HepG2 (cell line): Measurements from ENCODE around the gene TBC1D16. TPM values are rescaled to one million over a fixed set of nuclear protein-coding genes. Genes with fewer than 3 reads are reported as not detected.

Source experiments
- ATF1 ChIP-seq: IDR thresholded peaks from 2 replicates; pipeline ENCODE4 v1.6.1; 2016; ENCODE audit warnings: mild to moderate bottlenecking, control low read depth
- ATF6 ChIP-seq: sonication (generic); formaldehyde crosslinking; conservative IDR thresholded peaks from 2 replicates; pipeline ENCODE4 v1.4.0; 2020; ENCODE audit warnings: missing genetic modification reagents
- CBX2 ChIP-seq, 2 experiments: fragments of 200-600 bp in 1 of 2; sonication (generic); formaldehyde crosslinking in 1 of 2; IDR thresholded peaks; 2 replicates each; pipeline versions ENCODE4 v1.7.0 to v1.8.1; 2018 to 2022; ENCODE audit warnings: low read depth in 2 of 2, low read length in 1 of 2, mild to moderate bottlenecking in 1 of 2, missing genetic modification reagents in 1 of 2
- CSRNP1 ChIP-seq: sonication (generic); formaldehyde crosslinking; IDR thresholded peaks from 2 replicates; pipeline ENCODE4 v1.8.1; 2023; ENCODE audit warnings: mild to moderate bottlenecking, missing genetic modification reagents
- DPF2 ChIP-seq: sonication (generic); formaldehyde crosslinking; IDR thresholded peaks from 2 replicates; pipeline ENCODE4 v1.4.0; 2020; ENCODE audit warnings: mild to moderate bottlenecking, low read depth, missing genetic modification reagents, borderline replicate concordance
- EED ChIP-seq: sonication (generic); formaldehyde crosslinking; IDR thresholded peaks from 2 replicates; pipeline ENCODE4 v1.5.0; 2020; ENCODE audit warnings: mild to moderate bottlenecking, missing genetic modification reagents
- HINFP ChIP-seq: sonication (generic); formaldehyde crosslinking; IDR thresholded peaks from 2 replicates; pipeline ENCODE4 v1.4.0; 2020; ENCODE audit warnings: low read depth, mild to moderate bottlenecking, missing genetic modification reagents
- IRX3 ChIP-seq: sonication (generic); formaldehyde crosslinking; IDR thresholded peaks from 2 replicates; pipeline ENCODE4 v1.8.1; 2023; ENCODE audit warnings: mild to moderate bottlenecking, low read depth, missing genetic modification reagents, borderline replicate concordance
- MXI1 ChIP-seq: IDR thresholded peaks from 3 replicates; pipeline ENCODE4 v1.6.1; 2012; ENCODE audit warnings: low read depth, low read length, inconsistent platforms, borderline replicate concordance
- NCOA2 ChIP-seq: sonication (generic); formaldehyde crosslinking; IDR thresholded peaks from 2 replicates; pipeline ENCODE4 v1.8.0; 2022; ENCODE audit warnings: inconsistent platforms
- NFKB2 ChIP-seq: sonication (generic); formaldehyde crosslinking; IDR thresholded peaks from 2 replicates; pipeline ENCODE4 v1.4.0; 2020; ENCODE audit warnings: missing genetic modification reagents, borderline replicate concordance
- POLR2A ChIP-seq, 2 experiments: IDR thresholded peaks; 2 replicates each; pipeline ENCODE4 v1.6.1; 2011; ENCODE audit warnings: low read depth in 2 of 2, low read length in 2 of 2, mild to moderate bottlenecking in 1 of 2, moderate library complexity in 1 of 2; ENCODE audit not compliant: insufficient read depth in 1 of 2
- SOX6 ChIP-seq, 2 experiments: fragments of 450-650 bp in 1 of 2; sonication (generic) in 1 of 2; formaldehyde crosslinking in 1 of 2; IDR thresholded peaks; 2 replicates each; pipeline versions ENCODE4 v1.4.0 to v1.6.1; 2017 to 2020; ENCODE audit warnings: antibody characterized with exemption in 1 of 2, mild to moderate bottlenecking in 1 of 2, missing genetic modification reagents in 1 of 2
- TCF12 ChIP-seq, 2 experiments: fragments of 450-650 bp in 1 of 2; sonication (generic) in 1 of 2; formaldehyde crosslinking in 1 of 2; IDR thresholded peaks; 2 replicates each; pipeline versions ENCODE4 v1.6.1 to v1.8.0; 2017 to 2022; ENCODE audit warnings: antibody characterized with exemption in 1 of 2, mild to moderate bottlenecking in 1 of 2, missing genetic modification reagents in 1 of 2, moderate library complexity in 1 of 2
- ZBTB42 ChIP-seq: sonication (generic); formaldehyde crosslinking; IDR thresholded peaks from 2 replicates; pipeline ENCODE4 v1.5.0; 2020; ENCODE audit warnings: mild to moderate bottlenecking, missing genetic modification reagents
- ZKSCAN1 ChIP-seq: fragments of 150-350 bp; IDR thresholded peaks from 2 replicates; pipeline ENCODE4 v1.6.1; 2014; ENCODE audit warnings: low read length
- ZKSCAN5 ChIP-seq: sonication (generic); formaldehyde crosslinking; IDR thresholded peaks from 2 replicates; pipeline ENCODE4 v1.5.1; 2020; ENCODE audit warnings: mild to moderate bottlenecking, missing genetic modification reagents
- ZMAT5 ChIP-seq: sonication (generic); formaldehyde crosslinking; IDR thresholded peaks from 2 replicates; pipeline ENCODE4 v1.5.0; 2020; ENCODE audit warnings: mild to moderate bottlenecking, low read depth, missing genetic modification reagents, borderline replicate concordance
- ZNF333 ChIP-seq: sonication (generic); formaldehyde crosslinking; IDR thresholded peaks from 2 replicates; pipeline ENCODE4 v1.4.0; 2020; ENCODE audit warnings: mild to moderate bottlenecking, missing genetic modification reagents, borderline replicate concordance
- ZNF530 ChIP-seq: sonication (generic); formaldehyde crosslinking; IDR thresholded peaks from 2 replicates; pipeline ENCODE4 v1.5.0; 2020; ENCODE audit warnings: low read depth, mild to moderate bottlenecking, missing genetic modification reagents
- ZNF563 ChIP-seq: sonication (generic); formaldehyde crosslinking; IDR thresholded peaks from 2 replicates; pipeline ENCODE4 v1.8.0; 2022; ENCODE audit warnings: mild to moderate bottlenecking, moderate library complexity, missing genetic modification reagents
- ZNF713 ChIP-seq: sonication (generic); formaldehyde crosslinking; IDR thresholded peaks from 2 replicates; pipeline ENCODE4 v1.4.0; 2020; ENCODE audit warnings: mild to moderate bottlenecking, missing genetic modification reagents
- ZNF891 ChIP-seq: sonication (generic); formaldehyde crosslinking; IDR thresholded peaks from 2 replicates; pipeline ENCODE4 v1.5.0; 2020; ENCODE audit warnings: mild to moderate bottlenecking, missing genetic modification reagents
- ZSCAN12 ChIP-seq: sonication (generic); formaldehyde crosslinking; IDR thresholded peaks from 2 replicates; pipeline ENCODE4 v1.9.0; 2021; ENCODE audit warnings: mild to moderate bottlenecking, missing genetic modification reagents
- polyA plus RNA-seq, 8 experiments: library from polyadenylated mRNA; depleted of rRNA in 3 of 8; stranded (reverse) in 7 of 8; unstranded in 1 of 8; fragments of >200 nt; fragmentation: Illumina TruSeq in 4 of 8; extraction: Trizol in 4 of 8; gene quantifications; 2 replicates each; pipeline versions ENCODE4 v1.2.1 to v1.2.3, GENCODE V29; 2011 to 2016; ENCODE audit warnings: low read depth in 4 of 8, missing spikeins in 1 of 8, mixed read lengths in 1 of 8; ENCODE audit not compliant: insufficient read depth in 1 of 8
- total RNA-seq, 5 experiments: library from RNA; depleted of rRNA; stranded (reverse); fragments of >200 nt; fragmentation: Illumina TruSeq; extraction: Trizol; gene quantifications; 2 replicates each; pipeline ENCODE4 v1.2.3, GENCODE V29; 2016; ENCODE audit warnings: low read depth in 1 of 5

Gene TBC1D16
- total and polyA plus RNA-seq, 2 of the 13 experiments (the other 11 are each of a cell fraction or from before 2014, with no cell fraction given) = 14.9 to 24.9 TPM

- no peak for TF ChIP-seq ATF6 (CRISPR knock-in tag)
- no peak for TF ChIP-seq ZBTB42 (CRISPR knock-in tag)
- TF ChIP-seq ZKSCAN5 = no peak
- peak; percentile 55; the same call in 1 of the 2 replicates for TF ChIP-seq CSRNP1 (CRISPR knock-in tag)
- TF ChIP-seq NCOA2 = no peak; the same call in 1 of the 2 replicates
- TF ChIP-seq NFKB2 (CRISPR knock-in tag) = no peak; the same call in 1 of the 2 replicates
- TF ChIP-seq TCF12 (IDR thresholded peaks at IDR 0.05) = no peak
- TF ChIP-seq TCF12 (CRISPR knock-in tag; IDR thresholded peaks at IDR 0.05) = peak; percentile 62
- TF ChIP-seq ZNF891 = no peak; the same call in 1 of the 2 replicates
- peak; percentile 11; the same call in 1 of the 2 replicates for TF ChIP-seq EED (CRISPR knock-in tag)
- no peak for TF ChIP-seq ATF1 (CRISPR knock-in tag)
- TF ChIP-seq ZKSCAN1 = 0 out of 2 replicates have a peak, but pooled peaks have one; percentile 11
- TF ChIP-seq ZNF530 = peak; percentile 68
- TF ChIP-seq SOX6 (IDR thresholded peaks at IDR 0.05) = no peak
- peak; percentile 30; the same call in 1 of the 2 replicates for TF ChIP-seq SOX6 (CRISPR knock-in tag; IDR thresholded peaks at IDR 0.05)
- TF ChIP-seq HINFP = no peak
- TF ChIP-seq ZNF713 (CRISPR knock-in tag) = no peak
- TF ChIP-seq POLR2A (IDR thresholded peaks at IDR 0.05; ENCODE audit: insufficient read depth in 1 of 2, low read depth in 2 of 2, low read length in 2 of 2) = peak in 1 of 2 experiments; percentile 49; a peak in 1 of 4 replicates
- TF ChIP-seq IRX3 (CRISPR knock-in tag) = no peak
- no peak for TF ChIP-seq CBX2 (IDR thresholded peaks at IDR 0.05; ENCODE audit: low read depth, low read length)
- 0 out of 2 replicates have a peak, but pooled peaks have one; percentile 33 for TF ChIP-seq CBX2 (CRISPR knock-in tag; IDR thresholded peaks at IDR 0.05; ENCODE audit: low read depth)
- TF ChIP-seq ZMAT5 (CRISPR knock-in tag) = no peak
- TF ChIP-seq MXI1 = peak; percentile 49; the same call in 2 of the 3 replicates
- no peak for TF ChIP-seq ZNF333
- TF ChIP-seq ZNF563 = peak; percentile 16; the same call in 1 of the 2 replicates
- no peak for TF ChIP-seq ZSCAN12
- no peak for TF ChIP-seq DPF2 (CRISPR knock-in tag)
Observed at GRCh38 chr17:80036715-80037477, 1.2 kb upstream of the TBC1D16 start (continued).
